ENCODE results near the gene SLC22A15.

DNA sequence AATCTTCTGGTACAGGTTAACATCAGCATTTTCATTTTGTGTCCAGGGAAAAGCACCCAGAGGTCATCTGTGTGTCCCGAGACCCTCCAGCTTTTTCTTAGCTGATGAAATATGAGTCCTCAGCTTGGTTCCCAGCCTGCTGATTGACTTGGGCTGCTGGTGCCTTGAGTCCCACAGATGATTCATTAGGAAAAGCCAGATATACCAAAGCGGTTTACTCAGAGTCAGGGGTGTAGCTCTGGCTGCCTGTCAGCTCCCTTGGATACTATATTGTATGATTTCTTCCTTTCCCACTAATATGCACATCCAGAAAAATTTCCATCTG is 91.2 kb downstream of the SLC22A15 start:
- TF ChIP-seq, protein P1, sequence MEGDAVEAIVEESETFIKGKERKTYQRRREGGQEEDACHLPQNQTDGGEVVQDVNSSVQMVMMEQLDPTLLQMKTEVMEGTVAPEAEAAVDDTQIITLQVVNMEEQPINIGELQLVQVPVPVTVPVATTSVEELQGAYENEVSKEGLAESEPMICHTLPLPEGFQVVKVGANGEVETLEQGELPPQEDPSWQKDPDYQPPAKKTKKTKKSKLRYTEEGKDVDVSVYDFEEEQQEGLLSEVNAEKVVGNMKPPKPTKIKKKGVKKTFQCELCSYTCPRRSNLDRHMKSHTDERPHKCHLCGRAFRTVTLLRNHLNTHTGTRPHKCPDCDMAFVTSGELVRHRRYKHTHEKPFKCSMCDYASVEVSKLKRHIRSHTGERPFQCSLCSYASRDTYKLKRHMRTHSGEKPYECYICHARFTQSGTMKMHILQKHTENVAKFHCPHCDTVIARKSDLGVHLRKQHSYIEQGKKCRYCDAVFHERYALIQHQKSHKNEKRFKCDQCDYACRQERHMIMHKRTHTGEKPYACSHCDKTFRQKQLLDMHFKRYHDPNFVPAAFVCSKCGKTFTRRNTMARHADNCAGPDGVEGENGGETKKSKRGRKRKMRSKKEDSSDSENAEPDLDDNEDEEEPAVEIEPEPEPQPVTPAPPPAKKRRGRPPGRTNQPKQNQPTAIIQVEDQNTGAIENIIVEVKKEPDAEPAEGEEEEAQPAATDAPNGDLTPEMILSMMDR (IDR thresholded peaks at IDR 0.05), result no peak
- TF ChIP-seq POLR2AphosphoS5 (IDR thresholded peaks at IDR 0.05) (no peak), POLR2A (IDR thresholded peaks at IDR 0.05) (no peak), EP300 (IDR thresholded peaks at IDR 0.05) (no peak)
